ENCODE results near the gene OGFOD3. TPM values are rescaled to one million over a fixed set of nuclear protein-coding genes. Genes with fewer than 3 reads are reported as not detected.
A peak's percentile ranks its signal among the peaks of the same experiment; 100 is the strongest.
"Not testable (repeated sequence)": the region's sequence is repeated elsewhere in the genome, so short reads cannot be mapped to it uniquely, and the experiment has no call there.

Gene OGFOD3
- total RNA-seq, 2 donors from 2014 or later, result 24.9 to 27.4 TPM

DNA sequence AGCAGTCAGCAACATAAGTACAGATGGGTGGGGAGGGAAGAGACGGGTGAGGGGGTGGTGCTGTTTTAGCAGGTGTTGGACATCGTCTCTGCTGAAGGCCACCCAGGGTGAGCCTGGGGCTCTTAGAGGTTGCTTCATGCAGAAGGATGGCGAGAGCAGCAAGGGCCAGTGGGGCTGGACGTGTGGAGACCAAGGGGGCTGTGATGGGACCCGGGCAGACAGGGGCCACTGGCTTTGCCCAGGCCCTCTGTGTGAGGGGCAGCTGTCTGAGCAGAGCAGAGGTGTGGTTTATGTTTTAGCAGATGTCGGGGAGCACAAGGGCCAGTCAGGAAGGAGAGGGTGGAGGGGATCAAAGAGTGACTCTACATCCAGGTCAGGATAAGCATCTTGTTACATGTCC is 45.0 kb upstream of the OGFOD3 start:
- Histone ChIP-seq H3K27me3 (replicated peaks; ENCODE audit: insufficient read depth) (no peaks in the 10 kb centered on the region), H3K9me3 (no peaks in the 10 kb centered on the region), H3K4me1 (ENCODE audit: control insufficient read depth in 1 of 2, low read depth in 2 of 2) (peaks cover 8 to 13% of the 10 kb centered on the region in 2 donors), H3K36me3 (peaks cover 30% of the 10 kb centered on the region), H3K4me3 (no peak overlapping the region), H3K27ac (peak overlapping the region in 1 of 2 donors; percentile 50)
- DNase-seq (ENCODE audit: low spot score) (no peak), ATAC-seq (ENCODE audit: insufficient number of reproducible peaks, low FRiP score, low read depth) (no peak)
- no peak for TF ChIP-seq CTCF (IDR thresholded peaks at IDR 0.05)

DNA sequence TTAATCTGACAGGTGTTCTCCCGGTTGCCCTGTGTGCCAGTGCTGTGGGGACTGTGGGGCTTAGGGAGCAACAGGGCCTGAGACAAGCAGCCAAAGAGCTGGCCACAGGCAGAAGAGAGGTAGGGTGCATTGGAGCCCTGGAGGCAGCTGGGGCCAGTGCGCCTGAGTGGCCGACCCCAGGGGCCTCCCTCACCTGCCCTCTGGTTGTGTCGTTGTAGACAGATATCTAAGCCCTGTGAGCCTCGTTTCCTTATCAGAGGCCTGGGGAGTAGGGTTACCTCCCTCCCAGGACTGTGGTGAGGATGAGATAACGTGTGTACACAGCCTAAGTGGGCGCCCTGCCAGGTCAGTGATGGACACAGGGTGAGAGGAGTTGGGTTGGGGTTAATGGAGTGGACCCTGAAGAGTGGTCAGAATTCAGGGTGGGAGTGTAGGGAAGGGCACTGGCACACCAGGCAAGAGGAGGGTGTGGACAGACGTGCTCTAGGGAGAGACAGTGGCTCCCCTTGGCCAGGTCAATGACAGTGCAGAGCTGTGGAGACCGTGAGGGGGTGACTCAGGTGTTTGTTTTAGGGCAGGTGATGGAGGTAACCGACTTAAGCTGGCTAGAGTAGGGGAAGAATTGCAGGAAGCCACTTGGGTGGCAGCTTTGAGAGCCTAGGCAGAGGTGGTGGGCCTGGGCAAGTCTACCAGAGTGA is 43.6 kb upstream of the OGFOD3 start:
- ATAC-seq (ENCODE audit: insufficient number of reproducible peaks, low FRiP score, low read depth) (no peak), DNase-seq (ENCODE audit: low spot score) (no peak)
- H3K4me1 ChIP-seq (ENCODE audit: control insufficient read depth in 1 of 2, low read depth in 2 of 2), result peaks cover 16 to 18% of the 10 kb centered on the region in 2 donors
- H3K27ac ChIP-seq, result no peak overlapping the region
- no peaks in the 10 kb centered on the region for H3K27me3 ChIP-seq (replicated peaks; ENCODE audit: insufficient read depth)
- peaks cover 28% of the 10 kb centered on the region for H3K36me3 ChIP-seq
- TF ChIP-seq CTCF (IDR thresholded peaks at IDR 0.05), result no peak
- no peak overlapping the region for H3K4me3 ChIP-seq
- H3K9me3 ChIP-seq, result no peaks in the 10 kb centered on the region

DNA sequence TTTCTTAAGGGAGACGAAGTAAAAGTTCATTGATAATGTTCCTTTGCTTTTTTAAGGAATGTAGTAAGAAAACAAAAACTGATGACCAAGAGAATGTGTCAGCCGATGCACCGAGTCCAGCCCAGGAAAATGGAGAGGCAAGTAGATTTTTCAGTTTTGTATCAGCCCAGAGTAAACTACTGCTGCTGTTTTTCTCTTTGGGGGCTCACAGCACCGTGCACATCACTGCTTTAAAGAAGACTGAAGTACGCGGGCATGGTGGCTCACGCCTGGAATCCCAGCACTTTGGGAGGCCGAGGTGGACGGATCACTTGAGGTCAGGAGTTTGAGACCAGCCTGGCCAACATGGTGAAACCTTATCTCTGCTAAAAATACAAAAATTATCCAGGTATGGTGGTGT is 41.5 kb upstream of the OGFOD3 start:
- H3K27ac ChIP-seq; H3K27me3 ChIP-seq (replicated peaks; ENCODE audit: insufficient read depth); ATAC-seq (ENCODE audit: insufficient number of reproducible peaks, low FRiP score, low read depth); H3K9me3 ChIP-seq; DNase-seq (ENCODE audit: low spot score); H3K4me3 ChIP-seq: not testable (repeated sequence)
- Histone ChIP-seq H3K36me3 (peaks cover 19% of the 10 kb centered on the region), H3K4me1 (ENCODE audit: control insufficient read depth in 1 of 2, low read depth in 2 of 2) (peaks cover 17 to 18% of the 10 kb centered on the region in 2 donors)

DNA sequence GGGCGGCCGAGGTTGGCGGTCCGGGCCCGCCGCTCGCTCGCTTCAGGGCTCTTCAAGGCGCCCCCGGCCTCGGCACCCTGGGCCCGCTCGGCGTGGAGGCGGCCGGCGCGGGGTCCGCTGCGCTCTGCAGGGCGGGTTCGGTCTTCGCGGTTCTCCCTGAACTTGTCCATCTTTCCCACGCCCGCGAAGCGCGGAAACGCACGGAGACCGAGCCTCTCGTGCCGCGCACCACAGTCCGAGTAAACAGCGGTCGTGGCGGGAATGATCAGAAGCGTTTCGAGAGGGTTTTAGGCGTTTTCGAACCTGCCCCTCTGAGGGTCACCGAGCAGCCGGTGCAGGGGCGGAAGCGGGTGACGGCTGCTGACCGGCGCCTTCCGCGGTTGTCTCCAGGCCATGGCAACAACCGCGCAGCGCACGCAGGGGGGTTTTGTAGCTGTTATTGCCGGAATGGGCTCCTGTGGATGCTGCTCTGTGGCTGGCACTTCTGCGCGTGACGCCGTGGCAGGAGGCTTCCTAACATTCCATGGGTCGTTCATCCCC is 40.6 kb upstream of the OGFOD3 start:
- Histone ChIP-seq H3K27ac (peak overlapping the region; percentile 81 to 98), H3K36me3 (peaks cover 9% of the 10 kb centered on the region), H3K27me3 (replicated peaks; ENCODE audit: insufficient read depth) (no peaks in the 10 kb centered on the region), H3K4me1 (ENCODE audit: control insufficient read depth in 1 of 2, low read depth in 2 of 2) (peaks cover 13 to 17% of the 10 kb centered on the region in 2 donors), H3K9me3 (no peaks in the 10 kb centered on the region), H3K4me3 (peak overlapping the region; percentile 86)
- peak; percentile 1 for ATAC-seq (ENCODE audit: insufficient number of reproducible peaks, low FRiP score, low read depth)
- no peak for DNase-seq (ENCODE audit: low spot score)
- no peak for TF ChIP-seq CTCF (IDR thresholded peaks at IDR 0.05)

DNA sequence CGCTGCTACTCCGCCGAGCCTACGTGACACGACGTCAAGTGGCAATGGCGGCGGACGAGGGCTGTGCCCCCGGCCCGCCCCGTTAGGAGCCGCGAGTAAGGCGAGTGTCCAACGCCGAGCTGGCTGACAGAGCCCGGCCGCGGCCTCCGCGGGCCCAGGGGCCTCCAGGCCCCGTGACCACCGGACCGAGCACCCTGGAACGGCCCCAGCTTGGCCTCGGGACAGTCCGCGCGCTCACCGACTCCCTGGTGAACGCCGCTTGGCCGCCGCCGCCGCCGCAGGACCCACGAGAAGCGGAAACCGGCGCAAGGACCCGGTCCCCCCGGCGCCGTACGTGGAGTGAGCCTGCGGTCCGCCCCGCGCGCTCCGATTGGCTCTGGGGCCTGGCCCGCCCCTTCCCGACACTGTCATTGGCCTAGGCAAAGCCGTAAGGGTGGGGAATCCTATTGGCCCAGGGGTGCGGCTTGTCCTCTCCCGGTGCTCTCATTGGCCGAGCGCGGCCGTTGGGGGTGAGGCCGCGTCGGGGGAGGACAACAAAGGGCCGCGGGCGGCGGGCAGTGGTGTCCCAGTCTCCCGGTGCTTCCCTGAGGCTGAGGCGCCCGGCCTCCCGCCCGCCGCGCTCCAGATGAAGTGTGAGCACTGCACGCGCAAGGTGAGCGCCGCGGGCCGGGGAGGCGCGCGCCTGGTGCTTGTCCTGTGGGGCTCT is 39.9 kb upstream of the OGFOD3 start, which contains the start of gene NARF:
Gene NARF (plus strand): TSS at position 563 of the 706 bp plus-strand sequence. CDS start 63 bp downstream, at position 626.
- Histone ChIP-seq H3K9me3 (no peaks in the 10 kb centered on the region), H3K27ac (peak within 1 kb of the TSS; percentile 98 to 100), H3K36me3 (peaks cover 9% of the 10 kb centered on the region), H3K4me1 (ENCODE audit: control insufficient read depth in 1 of 2, low read depth in 2 of 2) (peaks cover 11 to 17% of the 10 kb centered on the region in 2 donors), H3K27me3 (replicated peaks; ENCODE audit: insufficient read depth) (no peaks in the 10 kb centered on the region), H3K4me3 (peak within 1 kb of the TSS; percentile 86)
- ATAC-seq (ENCODE audit: insufficient number of reproducible peaks, low FRiP score, low read depth) (peak; percentile 96), DNase-seq (ENCODE audit: low spot score) (peak; percentile 87)
- no peak for TF ChIP-seq CTCF (IDR thresholded peaks at IDR 0.05)

All from thoracic aorta (tissue), 2 donors.